Keratinocyte (primary cell): Measurements from ENCODE around the gene SUMF2. TPM values are rescaled to one million over a fixed set of nuclear protein-coding genes. Genes with fewer than 3 reads are reported as not detected.
A peak's percentile ranks its signal among the peaks of the same experiment; 100 is the strongest.
"Not testable (repeated sequence)": the region's sequence is repeated elsewhere in the genome, so short reads cannot be mapped to it uniquely, and the experiment has no call there.

Source experiments
- DNase-seq: peaks from one replicate; pipeline ENCODE4 v3.0.0-alpha.2; 2011; ENCODE audit warnings: low read depth, missing footprints, low spot score
- FAIRE-seq: peaks from 2 replicates; lab custom pipeline; 2011; peaks lifted over from hg19 to GRCh38; lab: Jason Lieb, UNC
- H2AFZ ChIP-seq: 2 replicates; pipeline ENCODE4 v1.6.0; 2012; ENCODE audit warnings: low read length, control low read depth, inconsistent platforms; ENCODE audit not compliant: control insufficient read depth
- H3K27ac ChIP-seq: 2 replicates; pipeline ENCODE4 v1.5.1; 2011; ENCODE audit warnings: low read length; ENCODE audit not compliant: control insufficient read depth, insufficient read depth
- H3K27me3 ChIP-seq: 3 replicates; pipeline ENCODE4 v1.6.0; 2011; ENCODE audit warnings: low read length; ENCODE audit not compliant: control insufficient read depth, insufficient read depth; ENCODE audit errors: extremely low read depth
- H3K36me3 ChIP-seq, 2 experiments: 2 replicates in 1 of 2; 3 replicates in 1 of 2; pipeline ENCODE4 v1.5.1; 2011; ENCODE audit warnings: low read length in 2 of 2, mild to moderate bottlenecking in 1 of 2; ENCODE audit not compliant: control insufficient read depth in 2 of 2, insufficient read depth in 2 of 2; ENCODE audit errors: extremely low read depth in 1 of 2
- H3K4me1 ChIP-seq: 3 replicates; pipeline ENCODE4 v1.5.1; 2011; ENCODE audit warnings: low read length; ENCODE audit not compliant: control insufficient read depth, insufficient read depth; ENCODE audit errors: extremely low read depth
- H3K4me2 ChIP-seq: 3 replicates; pipeline ENCODE4 v1.6.0; 2011; ENCODE audit warnings: low read depth, low read length; ENCODE audit not compliant: control insufficient read depth, insufficient read depth; ENCODE audit errors: extremely low read depth
- H3K4me3 ChIP-seq, 3 experiments: fragments of 200-600 bp in 1 of 3; sonication (generic) in 1 of 3; 2 replicates in 2 of 3; 3 replicates in 1 of 3; pipeline ENCODE4 v1.5.1; 2011 to 2016; ENCODE audit warnings: low read length in 3 of 3, mild to moderate bottlenecking in 3 of 3, control low read depth in 2 of 3, inconsistent platforms in 1 of 3, low read depth in 1 of 3, mixed read lengths in 1 of 3, mixed run types in 1 of 3, moderate library complexity in 1 of 3; ENCODE audit not compliant: control insufficient read depth in 2 of 3, insufficient read depth in 2 of 3; ENCODE audit errors: extremely low read depth in 1 of 3
- H3K79me2 ChIP-seq: 2 replicates; pipeline ENCODE4 v1.6.0; 2012; ENCODE audit warnings: low read length; ENCODE audit not compliant: control insufficient read depth, insufficient read depth
- H3K9ac ChIP-seq: 3 replicates; pipeline ENCODE4 v1.6.0; 2011; ENCODE audit warnings: low read length; ENCODE audit not compliant: control insufficient read depth, insufficient read depth; ENCODE audit errors: extremely low read depth
- H3K9me1 ChIP-seq: 3 replicates; pipeline ENCODE4 v1.6.0; 2011; ENCODE audit warnings: low read length; ENCODE audit not compliant: control insufficient read depth, insufficient read depth; ENCODE audit errors: extremely low read depth
- H3K9me3 ChIP-seq: 2 replicates; pipeline ENCODE4 v1.5.1; 2012; ENCODE audit warnings: low read depth, low read length; ENCODE audit not compliant: control insufficient read depth
- H4K20me1 ChIP-seq: 3 replicates; pipeline ENCODE4 v1.6.0; 2011; ENCODE audit warnings: low read length; ENCODE audit not compliant: control insufficient read depth, insufficient read depth; ENCODE audit errors: extremely low read depth
- CTCF ChIP-seq, 3 experiments: IDR thresholded peaks in 1 of 3; conservative IDR thresholded peaks in 1 of 3; optimal IDR thresholded peaks in 1 of 3; 2 replicates in 2 of 3; 3 replicates in 1 of 3; pipeline versions ENCODE3 to v1.5.1; 2011; ENCODE audit warnings: low read length in 3 of 3, mild to moderate bottlenecking in 3 of 3, moderate library complexity in 2 of 3, control low read depth in 1 of 3, inconsistent platforms in 1 of 3; ENCODE audit not compliant: insufficient read depth in 2 of 3; ENCODE audit errors: extremely low read depth in 1 of 3
- EZH2 ChIP-seq: IDR thresholded peaks from one replicate; pipeline ENCODE4 v1.6.1; 2012; ENCODE audit warnings: inconsistent platforms, mild to moderate bottlenecking, low read length, moderate library complexity
- dilution Hi-C: fragments of 300-500 bp; cut with MboI; formaldehyde crosslinking; loops from one replicate; pipeline ENCODE4 v1.7.0; 2020; ENCODE audit warnings: low sequenced_read_pairs; ENCODE audit not compliant: extremely low pct_ligation_motif_present
- polyA plus RNA-seq, 5 experiments: library from polyadenylated mRNA; depleted of rRNA in 3 of 5; stranded (reverse) in 3 of 5; stranded (forward) in 1 of 5; unstranded in 1 of 5; fragments of >200 nt; gene quantifications; 1 replicate in 1 of 5; 2 replicates in 3 of 5; 3 replicates in 1 of 5; pipeline versions ENCODE4 v1.2.1 to v1.2.3, GENCODE V29; 2011 to 2012; ENCODE audit warnings: missing spikeins in 2 of 5, low read depth in 1 of 5, low replicate concordance in 1 of 5

Gene SUMF2
- polyA plus RNA-seq, 1 donor (not counting 4 experiments of a cell fraction or from before 2014, with no cell fraction given) = 73.8 TPM

GRCh38 chr7:56033671-56034432, 30.2 kb upstream of the SUMF2 start:
- no peaks in the 10 kb centered on the region for H3K79me2 ChIP-seq
- H3K9ac ChIP-seq = peak overlapping the region; percentile 81
- peak overlapping the region; percentile 79 for H3K27ac ChIP-seq
- H3K4me3 ChIP-seq = peak overlapping the region; percentile 36 to 89 (median 89)
- no peaks in the 10 kb centered on the region for H3K27me3 ChIP-seq
- peaks cover 4 to 15% of the 10 kb centered on the region in 2 experiments for H3K36me3 ChIP-seq
- dilution Hi-C loops = no loop called here
- H3K4me2 ChIP-seq = peak overlapping the region; percentile 89
- DNase-seq (no peak), FAIRE-seq (peak; percentile 32)
- H4K20me1 ChIP-seq = no peaks in the 10 kb centered on the region
- H3K9me1 ChIP-seq = no peaks in the 10 kb centered on the region
- H3K9me3 ChIP-seq = no peaks in the 10 kb centered on the region
- no peaks in the 10 kb centered on the region for H3K4me1 ChIP-seq
- TF ChIP-seq CTCF (optimal IDR thresholded peaks at IDR 0.05 in 1 of 3, IDR thresholded peaks at IDR 0.05 in 1 of 3, conservative IDR thresholded peaks at IDR 0.05 in 1 of 3; ENCODE audit: extremely low read depth in 1 of 3, insufficient read depth in 2 of 3, low read length in 3 of 3) (peak in 2 of 3 experiments; percentile 27 to 37), EZH2 (no peak)
- peak overlapping the region; percentile 91 for H2AFZ ChIP-seq

DNA sequence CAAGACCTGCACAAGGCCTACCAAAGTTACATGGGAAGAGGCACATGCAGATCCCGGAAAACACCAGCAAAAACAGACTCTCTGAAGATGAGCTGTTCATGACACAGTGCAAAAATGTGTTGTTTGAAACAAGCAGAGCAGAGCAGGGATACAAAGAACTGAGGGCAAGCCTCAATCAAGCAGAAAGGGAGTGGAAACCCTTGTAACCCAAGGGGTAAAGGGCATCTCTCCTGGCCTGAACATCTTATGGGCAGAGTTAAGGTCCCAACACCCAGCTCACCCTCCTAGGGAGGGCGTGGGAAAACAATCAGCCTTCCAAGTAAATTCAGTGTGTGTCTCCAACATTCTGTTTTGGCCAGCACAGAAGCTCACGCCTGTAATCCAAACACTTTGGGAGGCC, 23.4 kb upstream of the SUMF2 start:
- Histone ChIP-seq H3K4me2 (no peak overlapping the region), H4K20me1 (no peaks in the 10 kb centered on the region), H3K9ac (no peak overlapping the region), H3K27me3 (no peaks in the 10 kb centered on the region), H2AFZ (no peak overlapping the region), H3K4me1 (no peaks in the 10 kb centered on the region), H3K79me2 (peaks cover 3% of the 10 kb centered on the region), H3K27ac (no peak overlapping the region), H3K9me1 (no peaks in the 10 kb centered on the region), H3K36me3 (peaks cover 0 to 5% of the 10 kb centered on the region in 2 experiments), H3K4me3 (no peak overlapping the region), H3K9me3 (no peaks in the 10 kb centered on the region)
- DNase-seq (no peak), FAIRE-seq (no peak)
- TF ChIP-seq CTCF (optimal IDR thresholded peaks at IDR 0.05 in 1 of 3, IDR thresholded peaks at IDR 0.05 in 1 of 3, conservative IDR thresholded peaks at IDR 0.05 in 1 of 3; ENCODE audit: extremely low read depth in 1 of 3, insufficient read depth in 2 of 3, low read length in 3 of 3) = no peak
- TF ChIP-seq EZH2 = no peak
- dilution Hi-C loops = no loop called here

DNA sequence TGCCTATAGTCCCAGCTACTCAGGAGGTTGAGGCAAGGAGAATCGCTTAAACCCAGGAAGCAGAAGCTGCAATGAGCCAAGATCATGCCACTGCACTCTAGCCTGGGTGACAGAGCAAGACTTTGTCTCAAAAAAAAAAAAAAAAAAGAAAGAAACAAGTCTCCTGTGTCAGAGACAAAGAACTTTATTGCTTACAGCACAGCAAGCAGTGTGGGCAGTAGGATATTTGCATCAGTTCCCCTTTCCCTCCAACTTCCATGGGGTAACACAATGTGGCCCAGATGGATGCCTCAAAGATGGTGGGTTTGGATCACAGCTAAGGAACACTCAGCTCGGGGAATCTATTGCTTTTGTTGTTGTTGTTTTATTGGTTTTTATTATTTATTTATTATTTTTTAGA, 18.3 kb upstream of the SUMF2 start:
- H3K9me3 ChIP-seq, FAIRE-seq, H3K4me3 ChIP-seq, H3K9me1 ChIP-seq, H2AFZ ChIP-seq, DNase-seq, H3K36me3 ChIP-seq, H3K9ac ChIP-seq, H3K27ac ChIP-seq, H3K4me2 ChIP-seq, H3K27me3 ChIP-seq, dilution Hi-C loops, H3K4me1 ChIP-seq, H4K20me1 ChIP-seq: not testable (repeated sequence)
- peaks cover 24% of the 10 kb centered on the region for H3K79me2 ChIP-seq
